GM21825 (cell line): ENCODE data around the gene NTRK3.

Experiments used
- ATAC-seq: cut with Tn5 transposase; IDR thresholded peaks from one replicate; pipeline ENCODE4 v1.9.1; 2021; ENCODE audit warnings: mild to moderate bottlenecking, moderate library complexity; ENCODE audit not compliant: unreplicated experiment

Gene NTRK3

DNA sequence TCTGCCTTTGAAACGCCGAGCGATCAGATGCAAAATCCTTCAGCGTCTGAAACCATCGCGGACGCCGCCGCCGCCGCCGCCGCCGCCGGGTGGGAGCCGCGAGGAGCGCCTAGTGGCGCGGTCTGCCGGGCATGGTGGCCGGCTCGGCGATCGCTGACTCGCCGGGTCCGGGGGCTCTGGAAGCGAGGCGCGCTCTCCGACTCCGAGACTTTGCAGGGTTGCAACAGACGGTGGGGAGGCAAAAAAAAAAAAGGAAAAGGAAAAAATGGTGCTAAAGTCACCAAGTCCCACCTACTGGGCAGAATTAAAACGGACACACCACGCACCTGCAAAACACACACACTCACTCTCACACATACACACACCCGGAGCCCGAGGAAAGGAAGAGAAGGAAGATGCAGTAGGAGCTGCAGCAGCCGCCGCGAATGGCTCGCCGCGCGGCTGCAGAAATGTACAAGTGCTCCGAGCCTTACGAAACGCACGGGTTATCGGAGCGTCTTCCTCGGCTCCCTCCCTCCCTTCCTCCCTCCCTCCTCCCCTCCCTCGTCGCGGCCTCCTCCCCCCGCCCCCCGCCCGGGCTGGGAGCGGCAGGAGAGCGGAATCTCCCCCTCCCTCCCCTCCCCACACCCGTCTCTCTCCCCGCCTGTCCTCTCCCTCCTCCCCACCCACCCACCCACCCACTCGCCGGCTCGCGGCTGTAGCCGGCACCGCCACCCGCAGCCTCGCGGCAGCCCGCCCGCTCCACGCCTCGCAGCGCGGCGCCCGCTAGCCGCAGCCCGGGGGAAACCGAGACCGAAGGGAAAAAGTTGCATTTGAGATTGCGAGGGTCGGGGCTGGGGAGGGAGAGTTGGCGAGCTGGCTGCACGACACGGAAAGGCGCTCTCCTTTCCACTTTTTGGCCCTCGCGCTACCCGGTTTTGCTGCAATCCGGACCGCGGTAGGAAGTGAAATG is at the start of gene NTRK3:
NTRK3 (minus strand) TSS at position 461 of the 952 bp plus-strand sequence. CDS start 586 bp downstream, outside the sequence.
- ATAC-seq = no peak

- no peak for ATAC-seq
Measured at GRCh38 chr15:88303395-88303794, 46.9 kb upstream of the NTRK3 start.

- ATAC-seq = no peak
Measured at GRCh38 chr15:88302373-88302772, 45.8 kb upstream of the NTRK3 start.

- ATAC-seq = no peak
Measured at GRCh38 chr15:88301311-88301710, 44.8 kb upstream of the NTRK3 start.

DNA sequence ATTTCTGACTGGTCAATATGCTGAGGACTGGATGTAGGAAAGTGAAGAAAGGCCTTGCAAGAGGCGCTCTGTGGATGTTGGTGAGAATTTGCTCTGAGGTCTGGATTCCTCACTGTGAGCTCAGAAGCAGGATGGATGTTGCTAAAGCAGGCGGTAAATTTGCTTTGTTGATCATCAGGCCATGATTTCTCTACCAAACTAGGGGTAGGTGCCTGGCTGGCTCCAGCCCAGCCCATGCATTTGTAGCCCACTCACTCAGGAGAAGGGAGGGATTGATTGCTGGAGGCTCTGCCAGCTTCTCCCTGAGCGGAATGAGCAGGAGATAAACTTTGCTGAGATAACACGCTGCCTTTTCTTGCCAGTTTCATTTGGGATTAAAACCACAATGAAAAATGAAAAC is 44.3 kb upstream of the NTRK3 start:
- ATAC-seq = no peak

DNA sequence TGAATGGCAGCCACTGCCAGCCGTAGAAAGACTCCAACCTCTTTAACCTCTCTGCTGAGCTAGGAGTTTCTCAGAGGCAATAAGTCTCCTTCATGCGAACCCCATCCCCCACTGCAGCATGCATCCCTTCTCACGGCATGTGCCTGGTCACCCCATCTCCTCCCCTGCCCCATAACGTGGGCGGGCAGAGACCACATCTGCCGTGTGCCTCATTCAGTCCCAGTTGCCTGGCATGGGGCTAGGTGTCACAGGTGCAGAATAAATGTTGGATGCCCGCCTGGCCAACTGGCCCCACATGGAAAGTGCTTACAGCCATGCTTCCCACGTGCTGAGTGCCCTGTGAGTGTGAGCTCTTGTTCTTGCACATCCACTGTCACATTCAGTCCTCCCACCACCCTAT is 43.5 kb upstream of the NTRK3 start:
- ATAC-seq = no peak

DNA sequence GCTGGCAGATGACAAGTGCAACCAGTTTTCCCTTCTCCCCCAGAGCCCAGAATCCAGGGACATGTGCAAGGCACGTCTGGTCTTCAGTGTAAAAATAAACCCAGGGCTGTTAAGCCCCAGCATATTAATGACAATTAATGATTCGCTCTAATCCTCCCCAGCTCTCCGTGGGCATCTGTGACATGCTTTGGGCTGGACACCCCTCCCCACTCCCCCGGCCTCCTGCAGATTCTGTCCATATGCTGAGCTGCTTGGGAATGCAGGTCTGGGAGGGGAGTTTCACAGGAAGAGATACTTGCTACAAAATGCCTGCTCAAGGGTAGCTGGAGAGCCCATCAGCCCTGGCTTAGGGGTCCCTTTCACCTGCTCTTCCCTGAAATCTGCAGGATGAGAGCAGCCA is 43.0 kb upstream of the NTRK3 start:
- ATAC-seq = no peak

DNA sequence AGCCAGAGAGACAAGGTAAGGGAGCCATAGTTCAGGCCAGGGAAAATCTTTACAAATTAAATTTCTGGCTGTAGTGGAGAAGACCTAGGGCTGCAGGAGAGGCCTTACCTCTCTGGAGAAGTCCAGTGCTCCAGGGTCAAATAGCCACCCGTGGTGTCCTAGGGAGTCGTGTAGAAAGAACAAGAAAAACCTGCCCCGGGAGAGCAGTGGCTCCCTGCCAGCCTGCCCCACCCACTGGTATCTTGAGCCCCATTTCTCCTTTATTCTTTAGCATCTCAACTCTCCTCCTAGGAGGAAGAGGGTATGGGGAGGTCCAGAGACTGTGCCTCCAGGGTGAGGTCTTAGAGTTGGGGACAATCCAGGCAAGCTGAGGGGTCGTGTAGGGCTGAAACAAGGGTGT is 32.1 kb upstream of the NTRK3 start:
- no peak for ATAC-seq

DNA sequence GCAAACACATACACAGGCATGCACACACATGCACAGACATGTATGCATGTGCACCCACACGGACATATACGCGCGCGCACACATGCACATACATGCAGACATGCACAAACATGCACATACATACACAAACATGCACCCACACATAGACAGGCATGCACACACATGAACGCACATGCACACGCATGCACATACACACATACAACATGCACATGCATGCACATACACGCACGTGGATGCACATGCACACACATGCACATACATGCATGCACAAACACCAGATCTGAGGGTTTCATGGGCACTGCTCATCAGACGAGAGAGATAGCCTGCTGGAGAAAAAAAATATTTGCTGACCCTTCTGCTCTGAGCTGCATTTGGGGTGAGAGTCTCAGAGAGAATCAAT is 31.7 kb upstream of the NTRK3 start:
- no peak for ATAC-seq

DNA sequence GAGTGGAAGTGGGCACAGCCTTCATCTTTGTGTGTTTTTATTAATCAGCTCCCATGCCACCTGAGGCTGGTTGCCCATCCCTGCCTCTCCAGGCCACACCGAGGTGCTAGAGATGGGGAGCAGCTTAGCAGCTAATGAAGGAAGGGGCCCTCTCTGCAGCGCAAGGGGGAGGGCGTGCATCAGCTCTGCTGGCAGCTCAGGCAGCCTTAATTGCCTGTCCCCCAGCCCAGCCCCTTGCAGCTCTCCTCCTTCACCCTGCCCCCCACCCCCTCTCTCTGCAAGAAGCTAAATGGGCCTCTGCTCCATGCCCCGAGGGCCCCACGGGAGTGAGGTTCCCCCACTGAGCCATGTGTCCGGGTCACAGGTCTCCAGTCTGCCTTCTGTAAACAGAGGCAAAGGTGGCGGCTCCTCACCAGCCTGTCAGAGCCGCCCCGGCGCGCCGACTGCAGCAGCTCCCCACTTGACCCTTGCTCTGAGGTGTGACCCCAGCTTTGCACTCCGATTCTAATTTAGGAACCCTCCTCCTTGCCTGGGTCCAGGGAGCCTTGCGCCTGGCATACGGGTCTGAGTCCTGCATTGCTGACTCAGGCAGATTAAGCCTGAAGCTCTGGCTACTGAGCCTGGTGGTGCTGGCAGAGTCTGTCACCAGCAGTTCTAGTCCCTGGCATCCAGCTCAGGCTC is 27.9 kb upstream of the NTRK3 start:
- ATAC-seq = no peak

DNA sequence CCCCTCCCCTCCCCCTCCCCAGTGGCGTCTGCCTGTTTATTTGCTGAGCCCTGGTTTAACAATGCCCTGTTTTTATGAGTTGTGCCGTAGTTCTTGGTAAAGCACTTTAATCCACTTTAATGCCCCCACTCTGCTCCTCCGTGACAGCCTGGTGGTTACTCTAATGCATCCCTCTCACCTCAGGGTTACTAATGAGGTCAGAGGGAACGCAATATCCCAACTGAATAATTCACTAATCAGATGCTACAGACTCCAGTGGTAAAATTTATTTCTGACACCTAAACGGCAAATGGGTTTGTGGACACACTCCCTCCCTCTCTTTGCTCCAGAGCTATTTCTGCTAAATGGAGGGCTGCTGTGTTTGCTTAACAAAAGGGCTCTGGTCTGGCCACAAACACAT is 26.1 kb upstream of the NTRK3 start:
- ATAC-seq = no peak

DNA sequence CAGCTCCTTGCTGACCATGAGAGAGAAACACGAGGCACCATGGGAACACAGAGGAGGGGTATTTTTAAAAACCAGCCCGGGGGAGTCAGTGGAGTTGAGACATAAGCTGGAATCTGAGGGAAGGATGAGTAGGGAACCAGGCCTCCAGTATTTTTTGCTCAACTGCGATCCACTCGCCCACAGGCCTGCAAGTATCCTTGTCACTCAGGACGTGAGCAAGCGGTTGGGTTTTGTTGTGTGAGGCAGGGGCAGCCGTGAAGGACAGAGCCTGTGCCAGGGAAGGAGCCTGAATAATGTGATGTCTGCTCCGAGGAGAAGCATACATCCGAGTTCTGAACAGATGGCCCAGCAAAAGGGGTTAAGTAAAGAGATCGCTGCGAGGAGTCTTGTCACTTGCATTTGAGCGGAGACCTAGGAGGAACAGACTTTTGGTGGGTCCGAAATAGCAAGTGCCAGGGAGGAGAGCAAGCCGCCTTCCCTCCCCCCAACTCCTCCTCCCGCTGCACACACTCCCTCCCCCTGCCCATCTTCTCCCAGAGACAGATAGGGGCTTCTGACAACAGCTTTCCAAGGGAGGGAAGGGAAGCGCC is 20.4 kb upstream of the NTRK3 start:
- ATAC-seq = no peak

- ATAC-seq = no peak
Measured at GRCh38 chr15:88275804-88276203, 19.3 kb upstream of the NTRK3 start.

DNA sequence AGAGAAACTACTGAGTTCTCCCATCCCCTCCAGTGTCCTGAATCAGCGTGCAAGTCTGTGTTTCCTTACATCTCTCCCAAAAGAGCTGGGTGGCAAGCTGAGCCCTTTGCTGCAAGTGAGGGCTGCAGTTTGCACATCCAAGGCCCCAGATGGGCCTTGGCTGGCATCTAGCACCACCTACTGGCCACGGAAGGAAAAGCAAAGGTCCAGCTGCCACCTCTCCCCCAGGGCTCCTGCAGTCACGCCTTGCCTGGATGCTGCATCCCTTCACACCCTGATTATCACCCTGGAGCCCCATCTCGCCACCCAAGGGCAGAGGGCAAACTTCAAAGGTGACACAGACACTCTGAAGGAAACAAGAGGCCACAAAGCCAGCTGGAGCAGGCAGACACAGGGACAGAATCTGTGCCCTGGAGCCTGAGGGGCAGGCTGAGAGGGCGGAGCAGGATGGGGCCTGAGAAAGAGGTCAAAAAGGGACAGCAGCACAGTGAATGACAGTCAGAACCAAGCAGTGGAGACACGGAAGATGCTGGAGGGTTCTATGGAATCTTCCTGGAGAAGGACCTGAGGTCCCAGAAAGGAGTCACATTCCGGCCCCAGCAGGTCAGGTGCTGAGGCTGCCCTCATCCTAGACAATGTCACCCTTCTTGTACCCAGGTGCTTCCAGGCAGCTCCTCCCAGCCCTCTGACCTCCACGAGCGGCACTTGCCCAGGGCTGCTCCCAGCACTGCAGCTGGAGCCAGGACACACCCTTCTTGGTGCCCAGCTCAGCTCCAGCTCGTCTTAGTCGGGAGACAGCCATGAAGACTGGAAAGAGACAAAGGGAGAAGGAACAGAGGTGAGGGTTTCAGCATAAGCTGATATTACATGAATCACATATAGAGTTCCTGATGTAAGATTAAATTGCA is 18.3 kb upstream of the NTRK3 start:
- ATAC-seq = no peak

DNA sequence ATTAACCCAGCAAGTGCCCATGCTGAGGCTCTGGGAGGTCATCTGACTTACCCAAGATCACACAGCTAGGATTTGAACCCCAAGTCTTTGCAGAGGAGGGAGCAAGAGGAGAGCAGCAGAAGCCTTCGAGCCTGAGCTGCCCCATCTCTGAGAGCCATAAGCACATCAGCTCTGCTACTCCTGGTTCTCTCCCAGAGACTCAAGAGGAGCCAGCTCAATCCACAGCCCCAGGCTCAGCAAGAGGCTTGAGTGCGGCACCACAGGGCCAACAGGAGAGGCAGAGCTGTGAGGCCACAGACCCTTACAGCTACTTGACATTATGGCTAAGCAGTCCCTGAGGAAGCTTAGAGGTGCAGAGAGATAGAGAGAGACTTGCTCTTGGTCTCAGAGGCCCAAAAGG is 15.9 kb upstream of the NTRK3 start:
- no peak for ATAC-seq

DNA sequence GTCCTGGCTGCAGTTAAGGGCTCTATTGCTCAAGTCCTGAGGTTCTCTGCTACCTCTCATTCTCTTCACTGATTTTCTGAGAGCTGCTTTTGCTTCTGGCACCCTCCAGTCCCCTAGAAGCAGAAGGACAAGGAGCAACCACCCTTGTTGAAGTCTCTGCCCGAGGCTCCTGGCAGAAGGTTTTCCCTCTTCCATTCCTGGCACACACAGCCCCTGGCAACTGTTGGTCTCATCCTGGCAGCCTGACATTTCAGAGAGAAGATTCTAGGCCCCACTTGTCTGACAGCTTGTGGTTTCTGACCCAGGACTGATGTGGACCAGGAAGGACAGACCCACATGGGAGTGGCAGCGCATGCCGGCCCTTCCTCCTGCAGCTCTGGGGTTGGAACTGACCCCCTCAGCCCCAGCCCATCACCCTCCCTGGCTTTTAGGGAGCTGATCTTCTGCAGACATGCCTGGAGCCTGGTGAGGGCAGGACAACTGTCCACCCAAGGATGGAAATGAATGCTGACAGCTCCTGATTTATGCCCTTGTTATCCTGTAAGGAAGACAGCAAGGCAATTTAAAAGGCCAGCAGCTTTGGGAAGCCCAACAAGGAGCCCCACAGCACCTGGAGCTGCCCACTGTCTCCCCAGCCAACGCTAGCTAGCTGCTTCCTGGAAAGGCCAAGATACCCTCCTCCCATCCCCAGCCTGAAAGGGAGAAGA is 13.0 kb upstream of the NTRK3 start:
- no peak for ATAC-seq

- ATAC-seq = no peak
Measured at GRCh38 chr15:88267720-88268119, 11.2 kb upstream of the NTRK3 start.

GRCh38 chr15:88266170-88266569 is 9.6 kb upstream of the NTRK3 start:
- no peak for ATAC-seq

GRCh38 chr15:88264622-88265021 is 8.1 kb upstream of the NTRK3 start:
- ATAC-seq = no peak

GRCh38 chr15:88262064-88262463 is 5.5 kb upstream of the NTRK3 start:
- ATAC-seq = no peak
